SU-DHL-6 (cell line): ENCODE results near the gene CASP8.
"Not testable (repeated sequence)": the region's sequence is repeated elsewhere in the genome, so short reads cannot be mapped to it uniquely, and the experiment has no call there.

Experiments used
- CTCF ChIP-seq: fragments of 200-600 bp; sonication (generic); IDR thresholded peaks from one replicate; pipeline ENCODE4 v1.5.1; 2017; ENCODE audit warnings: antibody characterized with exemption, mild to moderate bottlenecking, low read length, moderate library complexity; ENCODE audit not compliant: insufficient read depth, poor library complexity, severe bottlenecking
- EZH2phosphoT487 ChIP-seq: fragments of 200-600 bp; sonication (generic), shearing (Covaris generic); conservative IDR thresholded peaks from 2 replicates; pipeline ENCODE4 v1.6.1; 2018; ENCODE audit warnings: mild to moderate bottlenecking, antibody characterized with exemption, low read length, moderate library complexity, mixed read lengths

- TF ChIP-seq CTCF, EZH2phosphoT487: not testable (repeated sequence)
Measured at GRCh38 chr2:201299929-201300328, 39.6 kb downstream of the CASP8 start.
